ENCODE data around the gene OR9A4. TPM values are rescaled to one million over a fixed set of nuclear protein-coding genes. Genes with fewer than 3 reads are reported as not detected.

OR9A4 gene
- total RNA-seq, 1 experiment from 2014 or later: not detected

DNA sequence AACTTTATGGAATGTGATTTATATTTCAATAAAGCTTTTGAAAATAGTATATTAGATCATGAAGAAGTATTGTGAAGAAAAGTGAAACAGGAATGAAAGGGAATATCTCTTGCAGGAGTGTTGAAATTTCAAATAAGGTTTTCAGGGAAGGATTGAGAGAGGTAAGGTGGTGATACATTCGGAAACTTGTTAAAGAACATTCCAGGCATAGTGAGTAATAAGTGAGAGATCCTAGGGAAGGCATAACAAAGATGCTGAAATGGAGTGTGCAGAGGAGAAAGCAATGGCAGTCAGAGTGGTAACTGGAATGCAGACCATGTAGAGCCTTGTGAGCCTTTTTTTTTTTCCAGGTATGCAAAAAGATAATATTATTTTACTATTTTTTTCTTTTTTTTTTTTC, 4.1 kb downstream of the OR9A4 start:
- no peak overlapping the region for H3K27ac ChIP-seq
- H3K9me3 ChIP-seq (replicated peaks): no peaks in the 10 kb centered on the region
- H3K36me3 ChIP-seq: no peaks in the 10 kb centered on the region
- no peak for DNase-seq (ENCODE audit: low read depth in 1 of 2, low spot score in 2 of 2)
- no peaks in the 10 kb centered on the region for H3K4me1 ChIP-seq (replicated peaks)
- no peak overlapping the region for H3K4me3 ChIP-seq
- H3K27me3 ChIP-seq (replicated peaks): no peaks in the 10 kb centered on the region

DNA sequence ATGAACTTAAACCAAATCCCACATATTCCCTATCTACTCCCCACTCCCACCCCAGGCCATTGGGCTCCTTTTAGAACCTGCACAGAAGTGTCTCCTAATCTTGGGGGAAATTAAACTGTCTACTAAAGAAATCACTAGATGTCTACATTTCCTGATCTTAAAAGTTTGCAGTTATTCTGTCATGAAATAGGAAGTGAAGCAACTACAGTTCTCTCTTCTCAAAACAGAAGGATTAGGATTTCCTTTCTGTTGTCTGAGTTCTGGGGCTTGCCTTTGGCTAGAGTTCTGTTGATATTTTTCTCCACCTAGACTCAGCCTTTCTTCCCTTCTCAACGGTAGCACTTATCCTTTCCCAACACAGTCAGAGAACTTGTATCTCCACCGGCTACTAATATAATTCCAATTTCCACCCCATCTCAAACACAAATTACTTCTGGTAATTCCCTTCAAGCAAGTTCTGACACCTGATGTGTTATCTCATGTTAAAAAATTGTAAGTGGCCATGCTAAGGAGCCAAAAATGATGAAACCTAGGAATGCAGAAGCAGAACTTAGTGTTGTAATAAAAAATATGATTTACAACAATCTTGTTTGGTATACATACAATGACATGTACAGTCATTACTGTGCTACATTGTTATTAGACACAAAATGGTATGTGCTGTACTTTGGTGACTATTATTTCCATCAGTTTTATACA, 12.1 kb downstream of the OR9A4 start:
- H3K36me3 ChIP-seq: no peaks in the 10 kb centered on the region
- DNase-seq (ENCODE audit: low read depth in 1 of 2, low spot score in 2 of 2): no peak
- H3K27ac ChIP-seq: no peak overlapping the region
- H3K9me3 ChIP-seq (replicated peaks): no peaks in the 10 kb centered on the region
- H3K4me1 ChIP-seq (replicated peaks): no peaks in the 10 kb centered on the region
- H3K27me3 ChIP-seq (replicated peaks): no peaks in the 10 kb centered on the region
- no peak overlapping the region for H3K4me3 ChIP-seq

- H3K4me3 ChIP-seq: no peak overlapping the region
- H3K4me1 ChIP-seq (replicated peaks): no peaks in the 10 kb centered on the region
- no peaks in the 10 kb centered on the region for H3K27me3 ChIP-seq (replicated peaks)
- no peaks in the 10 kb centered on the region for H3K9me3 ChIP-seq (replicated peaks)
- DNase-seq (ENCODE audit: low read depth in 1 of 2, low spot score in 2 of 2): no peak
- no peak overlapping the region for H3K27ac ChIP-seq
- H3K36me3 ChIP-seq: no peaks in the 10 kb centered on the region
Observed at GRCh38 chr7:141928845-141929195, 12.6 kb downstream of the OR9A4 start.

DNA sequence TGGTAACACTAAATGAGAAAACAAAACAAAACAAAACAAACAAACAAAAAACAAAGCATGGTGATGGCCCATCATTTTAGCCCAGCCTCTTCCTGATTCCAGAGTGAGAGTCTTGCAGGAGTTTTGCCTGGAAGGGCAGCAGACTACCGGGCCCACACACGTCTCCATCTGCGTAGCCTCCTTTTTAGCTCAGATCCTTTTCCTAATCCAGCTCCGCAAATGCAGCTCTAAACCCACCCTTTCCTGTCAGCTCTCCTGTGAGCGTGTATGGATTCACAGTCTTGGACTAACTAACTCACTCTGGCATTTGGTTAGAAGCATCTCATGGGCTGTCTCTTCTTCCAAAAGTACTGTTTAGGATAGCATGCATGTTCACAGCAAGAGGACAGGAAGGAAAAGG, 14.0 kb downstream of the OR9A4 start:
- Histone ChIP-seq H3K4me1 (replicated peaks) (no peaks in the 10 kb centered on the region), H3K4me3 (no peak overlapping the region), H3K9me3 (replicated peaks) (no peaks in the 10 kb centered on the region), H3K36me3 (no peaks in the 10 kb centered on the region), H3K27ac (no peak overlapping the region), H3K27me3 (replicated peaks) (no peaks in the 10 kb centered on the region)
- no peak for DNase-seq (ENCODE audit: low read depth in 1 of 2, low spot score in 2 of 2)

- H3K9me3 ChIP-seq (replicated peaks): no peaks in the 10 kb centered on the region; the same call in 1 of the 2 replicates
- H3K27ac ChIP-seq: no peak overlapping the region
- H3K27me3 ChIP-seq (replicated peaks): no peaks in the 10 kb centered on the region
- no peak for DNase-seq (ENCODE audit: low read depth in 1 of 2, low spot score in 2 of 2)
- no peaks in the 10 kb centered on the region for H3K4me1 ChIP-seq (replicated peaks)
- no peak overlapping the region for H3K4me3 ChIP-seq
- H3K36me3 ChIP-seq: no peaks in the 10 kb centered on the region
Observed at GRCh38 chr7:141941075-141941474, 24.9 kb downstream of the OR9A4 start.

- H3K27ac ChIP-seq: no peak overlapping the region
- no peaks in the 10 kb centered on the region for H3K36me3 ChIP-seq
- H3K9me3 ChIP-seq (replicated peaks): no peaks in the 10 kb centered on the region
- DNase-seq (ENCODE audit: low read depth in 1 of 2, low spot score in 2 of 2): no peak
- no peak overlapping the region for H3K4me3 ChIP-seq
- no peaks in the 10 kb centered on the region for H3K27me3 ChIP-seq (replicated peaks)
- no peaks in the 10 kb centered on the region for H3K4me1 ChIP-seq (replicated peaks)
Observed at GRCh38 chr7:141943846-141944245, 27.6 kb downstream of the OR9A4 start.

GRCh38 chr7:141944811-141945210, 28.6 kb downstream of the OR9A4 start:
- Histone ChIP-seq H3K36me3 (no peaks in the 10 kb centered on the region), H3K4me3 (no peak overlapping the region), H3K27ac (no peak overlapping the region)

DNA sequence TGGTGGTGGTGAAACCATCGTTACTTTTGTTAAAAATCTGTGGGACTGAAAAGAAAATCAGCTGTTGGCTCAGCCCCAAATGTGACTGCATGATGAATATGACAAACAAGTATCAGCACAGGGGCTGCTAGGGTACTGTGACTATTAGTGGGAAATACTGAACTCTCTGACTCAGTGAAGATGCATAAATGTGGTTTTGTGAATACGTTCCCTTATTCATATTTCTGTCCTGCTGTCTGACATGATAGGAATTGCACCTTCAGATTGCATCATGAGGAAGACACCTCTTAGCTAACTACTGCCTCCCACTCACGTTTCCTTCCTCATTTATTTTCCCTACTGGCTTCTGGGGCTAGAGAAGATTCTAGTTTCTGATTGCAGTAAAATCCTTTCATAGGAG, 29.2 kb downstream of the OR9A4 start:
- Histone ChIP-seq H3K27ac (no peak overlapping the region), H3K9me3 (replicated peaks) (no peaks in the 10 kb centered on the region), H3K27me3 (replicated peaks) (no peaks in the 10 kb centered on the region), H3K4me1 (replicated peaks) (no peaks in the 10 kb centered on the region), H3K4me3 (no peak overlapping the region), H3K36me3 (no peaks in the 10 kb centered on the region)
- DNase-seq (ENCODE audit: low read depth in 1 of 2, low spot score in 2 of 2): no peak

More at GRCh38 chr7:141944811-141945210, 28.6 kb downstream of the OR9A4 start:
- no peaks in the 10 kb centered on the region for H3K9me3 ChIP-seq (replicated peaks)
- DNase-seq (ENCODE audit: low read depth in 1 of 2, low spot score in 2 of 2): no peak
- no peaks in the 10 kb centered on the region for H3K4me1 ChIP-seq (replicated peaks)
- no peaks in the 10 kb centered on the region for H3K27me3 ChIP-seq (replicated peaks)

- no peak for DNase-seq (ENCODE audit: low read depth in 1 of 2, low spot score in 2 of 2)
- Histone ChIP-seq H3K4me1 (replicated peaks) (no peaks in the 10 kb centered on the region), H3K36me3 (no peaks in the 10 kb centered on the region), H3K27ac (no peak within 1 kb of the TSS), H3K4me3 (no peak within 1 kb of the TSS), H3K9me3 (replicated peaks) (no peaks in the 10 kb centered on the region), H3K27me3 (replicated peaks) (no peaks in the 10 kb centered on the region)
Observed at GRCh38 chr7:141946796-141947195, 30.6 kb downstream of the OR9A4 start, which contains the start of gene CLEC5A. Gene CLEC5A, minus strand, starts transcription at chr7:141946974. Its CDS starts 682 bp downstream, at chr7:141946292.

- Histone ChIP-seq H3K4me3 (no peak overlapping the region), H3K9me3 (replicated peaks) (no peaks in the 10 kb centered on the region), H3K27ac (no peak overlapping the region), H3K27me3 (replicated peaks) (no peaks in the 10 kb centered on the region), H3K4me1 (replicated peaks) (no peaks in the 10 kb centered on the region), H3K36me3 (no peaks in the 10 kb centered on the region)
- no peak for DNase-seq (ENCODE audit: low read depth in 1 of 2, low spot score in 2 of 2)
Observed at GRCh38 chr7:141949021-141949420, 32.8 kb downstream of the OR9A4 start.

GRCh38 chr7:141949451-141949850, 33.3 kb downstream of the OR9A4 start:
- Histone ChIP-seq H3K4me3 (no peak overlapping the region), H3K4me1 (replicated peaks) (no peaks in the 10 kb centered on the region), H3K27me3 (replicated peaks) (no peaks in the 10 kb centered on the region), H3K36me3 (no peaks in the 10 kb centered on the region), H3K9me3 (replicated peaks) (no peaks in the 10 kb centered on the region), H3K27ac (no peak overlapping the region)
- no peak for DNase-seq (ENCODE audit: low read depth in 1 of 2, low spot score in 2 of 2)

- no peak for DNase-seq (ENCODE audit: low read depth in 1 of 2, low spot score in 2 of 2)
- Histone ChIP-seq H3K27ac (no peak overlapping the region), H3K4me1 (replicated peaks) (no peaks in the 10 kb centered on the region), H3K27me3 (replicated peaks) (no peaks in the 10 kb centered on the region), H3K36me3 (no peaks in the 10 kb centered on the region), H3K9me3 (replicated peaks) (no peaks in the 10 kb centered on the region), H3K4me3 (no peak overlapping the region)
Observed at GRCh38 chr7:141949911-141950310, 33.7 kb downstream of the OR9A4 start.

- Histone ChIP-seq H3K36me3 (no peaks in the 10 kb centered on the region), H3K27ac (no peak overlapping the region), H3K9me3 (replicated peaks) (no peaks in the 10 kb centered on the region)
Observed at GRCh38 chr7:141950806-141951205, 34.6 kb downstream of the OR9A4 start.

DNA sequence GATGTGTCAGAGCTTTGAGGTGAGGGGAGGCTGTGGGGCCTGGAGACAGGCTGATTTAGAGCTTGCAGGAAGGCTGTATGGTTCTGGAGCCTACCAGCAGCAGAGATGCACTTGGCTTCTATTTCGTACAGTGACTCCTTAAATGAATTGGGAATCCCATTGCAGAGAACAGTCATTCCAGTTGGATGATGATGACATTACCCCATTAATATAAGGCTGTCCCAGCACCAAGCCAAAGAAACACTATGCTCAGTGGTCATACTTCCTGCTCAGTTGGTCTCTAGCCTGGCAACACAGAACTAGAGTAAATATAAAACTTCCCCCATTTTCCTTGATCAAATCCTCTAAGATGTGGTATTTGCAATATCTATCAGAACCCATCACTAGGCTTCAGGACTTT, 36.3 kb downstream of the OR9A4 start:
- no peaks in the 10 kb centered on the region for H3K27me3 ChIP-seq (replicated peaks)
- DNase-seq (ENCODE audit: low read depth in 1 of 2, low spot score in 2 of 2): no peak
- no peak overlapping the region for H3K4me3 ChIP-seq
- no peaks in the 10 kb centered on the region for H3K4me1 ChIP-seq (replicated peaks)
- H3K27ac ChIP-seq: no peak overlapping the region
- no peaks in the 10 kb centered on the region for H3K9me3 ChIP-seq (replicated peaks)
- no peaks in the 10 kb centered on the region for H3K36me3 ChIP-seq

More at GRCh38 chr7:141950806-141951205, 34.6 kb downstream of the OR9A4 start:
- Histone ChIP-seq H3K4me1 (replicated peaks) (no peaks in the 10 kb centered on the region), H3K27me3 (replicated peaks) (no peaks in the 10 kb centered on the region), H3K4me3 (no peak overlapping the region)
- no peak for DNase-seq (ENCODE audit: low read depth in 1 of 2, low spot score in 2 of 2)

GRCh38 chr7:141954334-141954733, 38.1 kb downstream of the OR9A4 start:
- H3K4me3 ChIP-seq: no peak overlapping the region
- H3K4me1 ChIP-seq (replicated peaks): no peaks in the 10 kb centered on the region
- H3K27me3 ChIP-seq (replicated peaks): no peaks in the 10 kb centered on the region
- no peak overlapping the region for H3K27ac ChIP-seq
- no peaks in the 10 kb centered on the region for H3K9me3 ChIP-seq (replicated peaks)
- no peaks in the 10 kb centered on the region for H3K36me3 ChIP-seq
- DNase-seq (ENCODE audit: low read depth in 1 of 2, low spot score in 2 of 2): no peak
